IMR-90 (cell line): ENCODE results near the gene PDGFC. TPM values are rescaled to one million over a fixed set of nuclear protein-coding genes. Genes with fewer than 3 reads are reported as not detected.

Source experiments
- ATAC-seq: fragments of 200-7000 bp; cut with Tn5 transposase; 2 replicates; pipeline ENCODE4 v1.9.1; 2020; ENCODE audit warnings: low read depth, mild to moderate bottlenecking, moderate library complexity
- BruUV-seq: library from RNA; stranded (reverse); fragments of 400-500 nt; replicated peaks from 2 replicates; lab custom pipeline; 2021; lab: Mats Ljungman, UMichigan
- CTCF ChIA-PET: fragments of 300-600 bp; formaldehyde crosslinking; extraction: SDS; loops from one replicate; lab custom pipeline; 2021; ENCODE audit warnings: antibody characterized with exemption; lab: Yijun Ruan, JAX
- POLR2A ChIA-PET: fragments of 300-600 bp; sonication (Branson Sonifier 250); formaldehyde crosslinking; loops from one replicate; lab custom pipeline; 2022; ENCODE audit warnings: antibody characterized with exemption; ENCODE audit not compliant: unreplicated experiment; lab: Charles Lee
- DNase-seq: peaks from one replicate; pipeline ENCODE4 v3.0.0; 2013
- H2AFZ ChIP-seq: replicated peaks from 2 replicates; pipeline ENCODE3; 2013; ENCODE audit warnings: low read length, mild to moderate bottlenecking; ENCODE audit not compliant: poor library complexity
- H2AK5ac ChIP-seq: 2 replicates; pipeline ENCODE4 v1.6.1; 2013; ENCODE audit warnings: low read depth, low read length, inconsistent platforms
- H2AK9ac ChIP-seq: replicated peaks from 2 replicates; pipeline ENCODE3; 2013; ENCODE audit warnings: mild to moderate bottlenecking, low read depth, low read length, moderate library complexity; ENCODE audit not compliant: poor library complexity
- H2BK120ac ChIP-seq: 2 replicates; pipeline ENCODE4 v1.6.1; 2013; ENCODE audit warnings: low read depth, low read length, inconsistent platforms
- H2BK15ac ChIP-seq: 3 replicates; pipeline ENCODE4 v1.6.1; 2013; ENCODE audit warnings: low read depth, low read length, inconsistent platforms
- H2BK20ac ChIP-seq: 2 replicates; pipeline ENCODE4 v1.6.1; 2013; ENCODE audit warnings: low read depth, mild to moderate bottlenecking, inconsistent platforms, low read length, moderate library complexity
- H2BK5ac ChIP-seq: 2 replicates; pipeline ENCODE4 v1.6.1; 2013; ENCODE audit warnings: mild to moderate bottlenecking, low read depth, low read length, inconsistent platforms; ENCODE audit not compliant: poor library complexity, severe bottlenecking
- H3K14ac ChIP-seq: replicated peaks from 2 replicates; pipeline ENCODE4 v1.6.1; 2013; ENCODE audit warnings: low read depth, low read length, inconsistent platforms
- H3K18ac ChIP-seq: 2 replicates; pipeline ENCODE4 v1.6.1; 2013; ENCODE audit warnings: low read depth, low read length, control low read depth
- H3K23ac ChIP-seq: 2 replicates; pipeline ENCODE4 v1.6.1; 2013; ENCODE audit warnings: low read depth, low read length, inconsistent platforms
- H3K27ac ChIP-seq: 2 replicates; pipeline ENCODE4 v1.5.1; 2013; ENCODE audit warnings: mild to moderate bottlenecking, control low read depth, low read length; ENCODE audit not compliant: insufficient read depth
- H3K27me3 ChIP-seq: 2 replicates; pipeline ENCODE4 v1.6.1; 2013; ENCODE audit warnings: low read length; ENCODE audit not compliant: control insufficient read depth, insufficient read depth
- H3K36me3 ChIP-seq: 2 replicates; pipeline ENCODE4 v1.6.1; 2013; ENCODE audit warnings: low read length, mixed read lengths; ENCODE audit not compliant: control insufficient read depth, insufficient read depth
- H3K4ac ChIP-seq: 2 replicates; pipeline ENCODE4 v1.6.1; 2013; ENCODE audit warnings: low read depth, low read length, inconsistent platforms
- H3K4me1 ChIP-seq: 2 replicates; pipeline ENCODE4 v1.6.1; 2013; ENCODE audit warnings: low read length, mixed read lengths; ENCODE audit not compliant: control insufficient read depth, insufficient read depth
- H3K4me2 ChIP-seq: 2 replicates; pipeline ENCODE4 v1.6.1; 2013; ENCODE audit warnings: low read depth, mild to moderate bottlenecking, control low read depth, low read length, moderate library complexity
- H3K4me3 ChIP-seq: 2 replicates; pipeline ENCODE4 v1.5.1; 2013; ENCODE audit warnings: low read depth, mild to moderate bottlenecking, control low read depth, low read length, moderate library complexity; ENCODE audit not compliant: insufficient read depth
- H3K56ac ChIP-seq: 2 replicates; pipeline ENCODE4 v1.6.1; 2013; ENCODE audit warnings: low read length, inconsistent platforms; ENCODE audit not compliant: insufficient read depth; ENCODE audit errors: extremely low read depth
- H3K79me1 ChIP-seq, 2 experiments: 2 replicates each; pipeline ENCODE4 v1.6.1; 2013; ENCODE audit warnings: low read length in 2 of 2, inconsistent platforms in 1 of 2, low read depth in 1 of 2
- H3K9ac ChIP-seq: 2 replicates; pipeline ENCODE4 v1.6.1; 2013; ENCODE audit warnings: low read depth, low read length, control low read depth
- H3K9me1 ChIP-seq: 2 replicates; pipeline ENCODE4 v1.6.1; 2013; ENCODE audit warnings: low read length, inconsistent platforms; ENCODE audit not compliant: insufficient read depth
- H3K9me3 ChIP-seq: 2 replicates; pipeline ENCODE4 v1.6.1; 2013; ENCODE audit warnings: low read length; ENCODE audit not compliant: control insufficient read depth, insufficient read depth
- H4K20me1 ChIP-seq: 2 replicates; pipeline ENCODE4 v1.6.1; 2013; ENCODE audit warnings: low read length, inconsistent platforms; ENCODE audit not compliant: insufficient read depth
- H4K5ac ChIP-seq: 2 replicates; pipeline ENCODE4 v1.6.1; 2013; ENCODE audit warnings: mild to moderate bottlenecking, low read depth, low read length, control low read depth
- H4K8ac ChIP-seq, 2 experiments: 2 replicates each; pipeline ENCODE4 v1.6.1; 2013; ENCODE audit warnings: low read depth in 2 of 2, low read length in 2 of 2, control low read depth in 1 of 2, inconsistent platforms in 1 of 2
- H4K91ac ChIP-seq: 2 replicates; pipeline ENCODE4 v1.6.1; 2013; ENCODE audit warnings: low read depth, low read length, inconsistent platforms; ENCODE audit not compliant: insufficient read depth
- BHLHE40 ChIP-seq: fragments of 150-350 bp; IDR thresholded peaks from 2 replicates; pipeline ENCODE4 v1.6.1; 2016; ENCODE audit warnings: mild to moderate bottlenecking, low read depth, low read length
- CEBPB ChIP-seq: IDR thresholded peaks from 2 replicates; pipeline ENCODE4 v1.6.1; 2012; ENCODE audit warnings: low read depth, low read length, improper control_type of control experiment
- CHD1 ChIP-seq: IDR thresholded peaks from 2 replicates; pipeline ENCODE4 v1.6.1; 2012; ENCODE audit warnings: low read depth, low read length, improper control_type of control experiment
- CTCF ChIP-seq: conservative IDR thresholded peaks from 2 replicates; pipeline ENCODE4 v1.5.1; 2012; ENCODE audit warnings: mild to moderate bottlenecking, low read depth, low read length, improper control_type of control experiment
- ELK1 ChIP-seq: fragments of 150-350 bp; IDR thresholded peaks from 2 replicates; pipeline ENCODE4 v1.6.1; 2016; ENCODE audit warnings: low read depth, mild to moderate bottlenecking, low read length, moderate library complexity, borderline replicate concordance
- FOS ChIP-seq: fragments of 150-350 bp; IDR thresholded peaks from 2 replicates; pipeline ENCODE4 v1.6.1; 2016; ENCODE audit warnings: low read depth, low read length
- MAFK ChIP-seq: IDR thresholded peaks from 2 replicates; pipeline ENCODE4 v1.6.1; 2012; ENCODE audit warnings: low read depth, low read length, improper control_type of control experiment
- MAZ ChIP-seq: IDR thresholded peaks from 2 replicates; pipeline ENCODE4 v1.6.1; 2012; ENCODE audit warnings: low read depth, mild to moderate bottlenecking, low read length, improper control_type of control experiment, moderate library complexity, borderline replicate concordance
- MXI1 ChIP-seq: IDR thresholded peaks from 2 replicates; pipeline ENCODE4 v1.6.1; 2012; ENCODE audit warnings: low read depth, mild to moderate bottlenecking, low read length, moderate library complexity, borderline replicate concordance
- NFE2L2 ChIP-seq: fragments of 150-350 bp; IDR thresholded peaks from 2 replicates; pipeline ENCODE4 v1.6.1; 2016; ENCODE audit warnings: low read depth, mild to moderate bottlenecking, low read length
- POLR2A ChIP-seq: IDR thresholded peaks from 2 replicates; pipeline ENCODE4 v1.6.1; 2012; ENCODE audit warnings: mild to moderate bottlenecking, low read depth, low read length
- RAD21 ChIP-seq: IDR thresholded peaks from 2 replicates; pipeline ENCODE4 v1.6.1; 2012; ENCODE audit warnings: low read length, improper control_type of control experiment
- RCOR1 ChIP-seq: IDR thresholded peaks from 2 replicates; pipeline ENCODE4 v1.6.1; 2012; ENCODE audit warnings: mild to moderate bottlenecking, low read length, improper control_type of control experiment; ENCODE audit not compliant: insufficient replicate concordance
- RFX5 ChIP-seq: IDR thresholded peaks from 2 replicates; pipeline ENCODE4 v1.8.0; 2012; ENCODE audit warnings: low read depth, mild to moderate bottlenecking, low read length, moderate library complexity
- SMC3 ChIP-seq: fragments of 150-350 bp; IDR thresholded peaks from 2 replicates; pipeline ENCODE4 v1.6.1; 2016; ENCODE audit warnings: low read depth, mild to moderate bottlenecking, antibody characterized with exemption, low read length, moderate library complexity
- USF2 ChIP-seq: fragments of 150-350 bp; IDR thresholded peaks from 2 replicates; pipeline ENCODE4 v1.6.1; 2017; ENCODE audit warnings: mild to moderate bottlenecking, antibody characterized with exemption, low read length, low read depth
- WGBS, 2 experiments: methylation state at CpG; one replicate each; pipeline versions ENCODE4 v1.1.5 to v1.1.7; 2013; ENCODE audit warnings: missing lambda C conversion rate in 2 of 2; ENCODE audit not compliant: insufficient read length in 1 of 2; ENCODE audit errors: extremely low coverage in 2 of 2; 5-methylcytosine and 5-hydroxymethylcytosine counted together
- dilution Hi-C: fragments of 300-500 bp; cut with HindIII; formaldehyde crosslinking; loops from one replicate; pipeline ENCODE4 v1.14.3; 2018; ENCODE audit warnings: low sequenced_read_pairs; ENCODE audit not compliant: unreplicated experiment
- in situ Hi-C: fragments of 300-500 bp; cut with MboI; formaldehyde crosslinking; loops from 3 replicates; pipeline ENCODE4 v1.14.3; 2019; ENCODE audit warnings: low sequenced_read_pairs, inconsistent platforms, mixed read lengths
- intact Hi-C: fragments of 100-400 bp; cut with micrococcal nuclease; formaldehyde crosslinking; loops from 2 replicates; pipeline ENCODE4 v1.10.0; 2022
- polyA plus RNA-seq, 3 experiments: library from polyadenylated mRNA; depleted of rRNA; stranded (reverse); fragments of >200 nt; gene quantifications; 2 replicates each; pipeline ENCODE4 v1.2.3, GENCODE V29; 2012; ENCODE audit warnings: low replicate concordance in 1 of 3
- total RNA-seq: library from RNA; depleted of rRNA; stranded (reverse); fragments of >200 nt; gene quantifications from 2 replicates; pipeline ENCODE4 v1.2.3, GENCODE V29; 2012

The PDGFC gene
- total and polyA plus RNA-seq, 2 of the 4 experiments (the other 2 are of a cell fraction), result 19.8 to 90.7 TPM

- H4K5ac ChIP-seq, result no peak overlapping the region
- DNase-seq (no peak), ATAC-seq (no peak)
- H3K36me3 ChIP-seq, result no peaks in the 10 kb centered on the region
- intact Hi-C loops, result no loop called here
- H3K4me2 ChIP-seq, result no peak overlapping the region
- no peak overlapping the region for H3K9ac ChIP-seq
- no peak overlapping the region for H4K91ac ChIP-seq
- H3K14ac ChIP-seq, result no peak overlapping the region
- TF ChIP-seq NFE2L2 (no peak), MXI1 (no peak), RFX5 (no peak), MAFK (no peak), FOS (no peak), CTCF (no peak), MAZ (no peak), BHLHE40 (no peak), RCOR1 (no peak), SMC3 (no peak), CEBPB (no peak), USF2 (no peak), RAD21 (no peak), POLR2A (no peak), ELK1 (no peak), CHD1 (no peak)
- H4K20me1 ChIP-seq, result no peaks in the 10 kb centered on the region
- H4K8ac ChIP-seq, result no peak overlapping the region
- H3K27me3 ChIP-seq, result no peaks in the 10 kb centered on the region
- in situ Hi-C loops, result no loop called here
- no peak overlapping the region for H3K4me3 ChIP-seq
- no TSS peak for BruUV-seq
- H3K9me3 ChIP-seq, result no peaks in the 10 kb centered on the region
- no peak overlapping the region for H3K4ac ChIP-seq
- H2AK9ac ChIP-seq, result no peak overlapping the region
- no peak overlapping the region for H3K56ac ChIP-seq
- CTCF ChIA-PET, result interaction anchor here (1.2 to 1.3 kb wide), 2 partner anchors 9 to 447 kb away, joined by 3 read pairs; no protein-coding TSS in a partner anchor
- 0 out of 2 replicates have a peak overlapping the region, but pooled peaks have one; percentile 14 for H2BK20ac ChIP-seq
- no CpG with 5 or more reads among the region's 3 CpGs for WGBS, 2 experiments
- no peak overlapping the region for H2BK15ac ChIP-seq
- H2AFZ ChIP-seq, result no peak overlapping the region
- dilution Hi-C loops, result no loop called here
- H3K18ac ChIP-seq, result no peak overlapping the region
- no peak overlapping the region for H2AK5ac ChIP-seq
- no peaks in the 10 kb centered on the region for H3K79me1 ChIP-seq
- no peak overlapping the region for H2BK5ac ChIP-seq
- no peak overlapping the region for H3K23ac ChIP-seq
- peaks cover 3% of the 10 kb centered on the region; the same call in 1 of the 2 replicates for H3K4me1 ChIP-seq
- no peak overlapping the region for H2BK120ac ChIP-seq
- POLR2A ChIA-PET, result no interaction called here
- no peaks in the 10 kb centered on the region for H3K9me1 ChIP-seq
- no peak overlapping the region for H3K27ac ChIP-seq
Observed at GRCh38 chr4:156981262-156981769, 9.7 kb upstream of the PDGFC start.
